ENCODE data around the gene UBR4.

The UBR4 gene

GRCh38 chr1:19036813-19037605 is 173.1 kb downstream of the UBR4 start:
- no peak for DNase-seq (ENCODE audit: low read depth, low spot score)

GRCh38 chr1:19036041-19036812 is 173.8 kb downstream of the UBR4 start:
- peak; percentile 47 for DNase-seq (ENCODE audit: low read depth, low spot score)

- DNase-seq (ENCODE audit: low read depth, low spot score), result no peak
Measured at GRCh38 chr1:19035377-19036040, 174.6 kb downstream of the UBR4 start.

GRCh38 chr1:19034721-19035120 is 175.3 kb downstream of the UBR4 start:
- DNase-seq (ENCODE audit: low read depth, low spot score), result no peak

- peak; percentile 90 for DNase-seq (ENCODE audit: low read depth, low spot score)
Measured at GRCh38 chr1:19033926-19034680, 176.0 kb downstream of the UBR4 start.

GRCh38 chr1:19033515-19033839 is 176.6 kb downstream of the UBR4 start:
- no peak for DNase-seq (ENCODE audit: low read depth, low spot score)

- no peak for DNase-seq (ENCODE audit: low read depth, low spot score)
Measured at GRCh38 chr1:19032701-19033514, 177.2 kb downstream of the UBR4 start.

- no peak for DNase-seq (ENCODE audit: low read depth, low spot score)
Measured at GRCh38 chr1:19032413-19032695, 177.7 kb downstream of the UBR4 start.

GRCh38 chr1:19029191-19030085 is 180.6 kb downstream of the UBR4 start:
- no peak for DNase-seq (ENCODE audit: low read depth, low spot score)

- DNase-seq (ENCODE audit: low read depth, low spot score), result no peak
Measured at GRCh38 chr1:19028546-19029129, 181.4 kb downstream of the UBR4 start.

- DNase-seq (ENCODE audit: low read depth, low spot score), result no peak
Measured at GRCh38 chr1:19028110-19028509, 182.0 kb downstream of the UBR4 start.

Measured in astrocyte of the hippocampus (primary cell).